Measurements from ENCODE around the gene STAB2.

- TF ChIP-seq POLR2AphosphoS5 (IDR thresholded peaks at IDR 0.05; ENCODE audit: low read depth, low read length) (no peak), SIN3A (IDR thresholded peaks at IDR 0.05; ENCODE audit: borderline replicate concordance, insufficient read depth, low read length) (no peak), TAF1 (IDR thresholded peaks at IDR 0.05; ENCODE audit: borderline replicate concordance, insufficient read depth, low read length) (no peak), FOXP2 (optimal IDR thresholded peaks at IDR 0.05; ENCODE audit: borderline replicate concordance, extremely low read depth, extremely low read length, insufficient read depth) (no peak)
These were observed 226.9 kb downstream of the STAB2 start for GRCh38 chr12:103813949-103814348.
